MM.1S (cell line): Measurements from ENCODE around the gene ENDOU.

Experiments
- CTCF ChIP-seq: fragments of 300-600 bp; sonication (generic); IDR thresholded peaks from 2 replicates; pipeline ENCODE4 v1.5.1; 2016; ENCODE audit warnings: antibody characterized with exemption, low read length, mixed read lengths
- EZH2 ChIP-seq: fragments of 300-600 bp; sonication (generic); optimal IDR thresholded peaks from 2 replicates; pipeline ENCODE3; 2017; ENCODE audit warnings: low read depth, mild to moderate bottlenecking, antibody characterized with exemption, low read length, mixed read lengths

- TF ChIP-seq CTCF (no peak), EZH2 (no peak)
Observed at GRCh38 chr12:47748507-47748828, 23.2 kb upstream of the ENDOU start.
